Measurements from ENCODE around the gene ECM2. TPM values are rescaled to one million over a fixed set of nuclear protein-coding genes. Genes with fewer than 3 reads are reported as not detected.
A peak's percentile ranks its signal among the peaks of the same experiment; 100 is the strongest.

Gene ECM2
- total and polyA plus RNA-seq, 2 experiments from 2014 or later, result 4.0 to 20.8 TPM

- Histone ChIP-seq H4K20me1 (ENCODE audit: insufficient read depth, poor library complexity, severe bottlenecking) (no peaks in the 10 kb centered on the region), H3K9me3 (ENCODE audit: low read depth) (no peaks in the 10 kb centered on the region), H3K4me3 (no peak overlapping the region), H3K79me2 (no peaks in the 10 kb centered on the region), H3K27ac (peak overlapping the region; percentile 65), H3K4me1 (ENCODE audit: insufficient read depth) (peaks cover 12% of the 10 kb centered on the region), H3K4me2 (peak overlapping the region; percentile 59), H3K27me3 (no peaks in the 10 kb centered on the region), H3K36me3 (replicated peaks; ENCODE audit: insufficient read depth, low read depth) (no peaks in the 10 kb centered on the region), H2AFZ (no peak overlapping the region), H3K9me2 (replicated peaks; ENCODE audit: insufficient read depth) (no peaks in the 10 kb centered on the region)
- WGBS (ENCODE audit: low lambda C conversion rate, missing lambda C conversion rate), result 69% methylated on average over 3 of the region's 3 CpGs
- TF ChIP-seq CTCF (IDR thresholded peaks at IDR 0.05; ENCODE audit: poor library complexity) (no peak), EZH2 (IDR thresholded peaks at IDR 0.05; ENCODE audit: borderline replicate concordance) (no peak), EZH2phosphoT487 (IDR thresholded peaks at IDR 0.05; ENCODE audit: low read depth, severe bottlenecking, unreplicated experiment) (no peak)
- DNase-seq (ENCODE audit: low spot score), result peak; percentile 38
Observed at GRCh38 chr9:92506184-92506857, 29.5 kb downstream of the ECM2 start.

GRCh38 chr9:92504881-92505280 is 30.9 kb downstream of the ECM2 start:
- DNase-seq (ENCODE audit: low spot score), result no peak
- H3K27me3 ChIP-seq, result no peaks in the 10 kb centered on the region
- peak overlapping the region; percentile 65 for H3K27ac ChIP-seq
- H3K4me2 ChIP-seq, result no peak overlapping the region
- H2AFZ ChIP-seq, result no peak overlapping the region
- H4K20me1 ChIP-seq (ENCODE audit: insufficient read depth, poor library complexity, severe bottlenecking), result no peaks in the 10 kb centered on the region
- WGBS (ENCODE audit: low lambda C conversion rate, missing lambda C conversion rate), result 68% methylated on average over 2 of the region's 2 CpGs
- TF ChIP-seq EZH2phosphoT487 (IDR thresholded peaks at IDR 0.05; ENCODE audit: low read depth, severe bottlenecking, unreplicated experiment) (no peak), EZH2 (IDR thresholded peaks at IDR 0.05; ENCODE audit: borderline replicate concordance) (no peak), CTCF (IDR thresholded peaks at IDR 0.05; ENCODE audit: poor library complexity) (no peak)
- H3K4me1 ChIP-seq (ENCODE audit: insufficient read depth), result peaks cover 12% of the 10 kb centered on the region
- no peak overlapping the region for H3K4me3 ChIP-seq
- H3K36me3 ChIP-seq (replicated peaks; ENCODE audit: insufficient read depth, low read depth), result no peaks in the 10 kb centered on the region
- H3K79me2 ChIP-seq, result no peaks in the 10 kb centered on the region
- H3K9me2 ChIP-seq (replicated peaks; ENCODE audit: insufficient read depth), result no peaks in the 10 kb centered on the region
- H3K9me3 ChIP-seq (ENCODE audit: low read depth), result no peaks in the 10 kb centered on the region

GRCh38 chr9:92503156-92503555 is 32.6 kb downstream of the ECM2 start:
- no peak overlapping the region for H3K4me2 ChIP-seq
- no peak overlapping the region for H3K27ac ChIP-seq
- TF ChIP-seq CTCF (IDR thresholded peaks at IDR 0.05; ENCODE audit: poor library complexity) (no peak), EZH2phosphoT487 (IDR thresholded peaks at IDR 0.05; ENCODE audit: low read depth, severe bottlenecking, unreplicated experiment) (no peak), EZH2 (IDR thresholded peaks at IDR 0.05; ENCODE audit: borderline replicate concordance) (no peak)
- no peaks in the 10 kb centered on the region for H4K20me1 ChIP-seq (ENCODE audit: insufficient read depth, poor library complexity, severe bottlenecking)
- 80% methylated on average over 2 of the region's 2 CpGs for WGBS (ENCODE audit: low lambda C conversion rate, missing lambda C conversion rate)
- H3K79me2 ChIP-seq, result no peaks in the 10 kb centered on the region
- H3K4me1 ChIP-seq (ENCODE audit: insufficient read depth), result peaks cover 12% of the 10 kb centered on the region
- no peak overlapping the region for H2AFZ ChIP-seq
- H3K27me3 ChIP-seq, result no peaks in the 10 kb centered on the region
- no peaks in the 10 kb centered on the region for H3K36me3 ChIP-seq (replicated peaks; ENCODE audit: insufficient read depth, low read depth)
- no peak for DNase-seq (ENCODE audit: low spot score)
- no peaks in the 10 kb centered on the region for H3K9me2 ChIP-seq (replicated peaks; ENCODE audit: insufficient read depth)
- no peak overlapping the region for H3K4me3 ChIP-seq
- no peaks in the 10 kb centered on the region for H3K9me3 ChIP-seq (ENCODE audit: low read depth)
